Muscle layer of duodenum (tissue), 2 donors: ENCODE results near the gene VPS18.
A peak's percentile ranks its signal among the peaks of the same experiment; 100 is the strongest.

Experiments
- H3K27ac ChIP-seq: one replicate; pipeline ENCODE4 v1.7.0; 2013; ENCODE audit warnings: mild to moderate bottlenecking, low read length
- H3K27me3 ChIP-seq: one replicate; pipeline ENCODE4 v1.7.0; 2013; ENCODE audit warnings: low read depth, mild to moderate bottlenecking, control low read depth, low read length
- H3K36me3 ChIP-seq, 2 donors: one replicate each; pipeline ENCODE4 v1.7.0; 2013; ENCODE audit warnings: low read length in 2 of 2, control low read depth in 1 of 2, mild to moderate bottlenecking in 1 of 2; ENCODE audit not compliant: insufficient read depth in 2 of 2, control insufficient read depth in 1 of 2
- H3K4me1 ChIP-seq, 2 donors: one replicate each; pipeline ENCODE4 v1.7.0; 2013; ENCODE audit warnings: low read length in 2 of 2, mild to moderate bottlenecking in 2 of 2, control low read depth in 1 of 2, moderate library complexity in 1 of 2; ENCODE audit not compliant: insufficient read depth in 2 of 2, control insufficient read depth in 1 of 2
- H3K4me3 ChIP-seq, 2 donors: one replicate each; pipeline ENCODE4 v1.7.0; 2013; ENCODE audit warnings: low read length in 2 of 2, low read depth in 1 of 2, mild to moderate bottlenecking in 1 of 2
- H3K9me3 ChIP-seq, 2 donors: one replicate each; pipeline ENCODE4 v1.7.0; 2013; ENCODE audit warnings: low read length in 2 of 2, control low read depth in 1 of 2, mild to moderate bottlenecking in 1 of 2; ENCODE audit not compliant: control insufficient read depth in 1 of 2
- donor health status: healthy.

Gene VPS18, protein sequence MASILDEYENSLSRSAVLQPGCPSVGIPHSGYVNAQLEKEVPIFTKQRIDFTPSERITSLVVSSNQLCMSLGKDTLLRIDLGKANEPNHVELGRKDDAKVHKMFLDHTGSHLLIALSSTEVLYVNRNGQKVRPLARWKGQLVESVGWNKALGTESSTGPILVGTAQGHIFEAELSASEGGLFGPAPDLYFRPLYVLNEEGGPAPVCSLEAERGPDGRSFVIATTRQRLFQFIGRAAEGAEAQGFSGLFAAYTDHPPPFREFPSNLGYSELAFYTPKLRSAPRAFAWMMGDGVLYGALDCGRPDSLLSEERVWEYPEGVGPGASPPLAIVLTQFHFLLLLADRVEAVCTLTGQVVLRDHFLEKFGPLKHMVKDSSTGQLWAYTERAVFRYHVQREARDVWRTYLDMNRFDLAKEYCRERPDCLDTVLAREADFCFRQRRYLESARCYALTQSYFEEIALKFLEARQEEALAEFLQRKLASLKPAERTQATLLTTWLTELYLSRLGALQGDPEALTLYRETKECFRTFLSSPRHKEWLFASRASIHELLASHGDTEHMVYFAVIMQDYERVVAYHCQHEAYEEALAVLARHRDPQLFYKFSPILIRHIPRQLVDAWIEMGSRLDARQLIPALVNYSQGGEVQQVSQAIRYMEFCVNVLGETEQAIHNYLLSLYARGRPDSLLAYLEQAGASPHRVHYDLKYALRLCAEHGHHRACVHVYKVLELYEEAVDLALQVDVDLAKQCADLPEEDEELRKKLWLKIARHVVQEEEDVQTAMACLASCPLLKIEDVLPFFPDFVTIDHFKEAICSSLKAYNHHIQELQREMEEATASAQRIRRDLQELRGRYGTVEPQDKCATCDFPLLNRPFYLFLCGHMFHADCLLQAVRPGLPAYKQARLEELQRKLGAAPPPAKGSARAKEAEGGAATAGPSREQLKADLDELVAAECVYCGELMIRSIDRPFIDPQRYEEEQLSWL

DNA sequence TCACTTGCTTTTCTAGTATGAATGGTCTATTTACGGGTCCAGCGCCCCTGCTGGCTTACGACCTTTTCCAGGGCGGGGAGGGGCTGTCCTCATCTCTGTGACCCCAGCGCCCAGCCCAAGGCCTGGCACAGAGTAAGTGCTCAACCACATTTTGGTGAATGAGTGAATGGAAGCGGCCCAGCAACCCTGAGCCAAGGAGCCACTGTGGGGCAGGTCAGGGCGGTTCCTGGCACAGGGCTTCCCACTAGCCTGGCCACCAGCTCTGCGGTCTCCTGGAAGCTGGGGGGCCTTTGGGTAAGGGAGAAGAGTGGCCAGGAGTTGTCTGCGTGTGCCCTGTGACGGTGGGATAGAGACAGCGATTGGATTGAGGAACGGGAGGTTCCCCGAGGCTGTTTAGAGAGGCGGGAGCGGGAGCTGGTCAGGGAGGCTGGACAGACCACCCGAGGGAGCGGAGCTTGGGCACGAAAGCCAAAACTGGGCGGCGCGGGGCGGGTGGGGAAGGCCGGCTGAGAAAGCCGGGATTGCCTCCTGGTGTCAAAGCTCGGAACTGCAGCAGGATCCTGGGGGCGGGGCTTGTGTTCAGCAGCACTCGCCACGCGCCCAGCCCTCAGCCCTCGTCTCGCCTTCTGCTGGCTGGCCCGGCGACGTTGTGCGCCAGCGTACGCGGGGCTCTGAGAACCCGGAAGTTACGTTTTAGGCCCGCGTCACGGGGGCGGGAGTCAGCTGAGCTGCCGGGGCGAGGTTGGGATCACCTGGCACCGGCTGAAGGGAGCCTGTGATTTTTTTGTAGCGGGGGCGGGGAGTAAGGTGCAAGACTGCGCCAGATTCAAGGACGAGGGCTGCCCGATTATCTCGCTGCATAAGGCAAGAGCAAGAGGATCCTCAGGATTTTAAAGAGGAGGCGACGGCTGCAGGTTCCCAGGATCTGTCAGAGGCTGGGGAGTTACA lies at the start of gene VPS18:
Gene VPS18, plus strand, starts transcription at position 718 of the 948 bp plus-strand sequence. CDS start 319 bp downstream, outside the sequence.
- peaks cover 10 to 12% of the 10 kb centered on the region in 2 donors for H3K36me3 ChIP-seq
- peak within 1 kb of the TSS; percentile 88 to 95 for H3K4me3 ChIP-seq
- H3K27me3 ChIP-seq: no peaks in the 10 kb centered on the region
- H3K9me3 ChIP-seq: no peaks in the 10 kb centered on the region
- H3K4me1 ChIP-seq: peaks cover 10 to 19% of the 10 kb centered on the region in 2 donors
- H3K27ac ChIP-seq: peak within 1 kb of the TSS; percentile 89

DNA sequence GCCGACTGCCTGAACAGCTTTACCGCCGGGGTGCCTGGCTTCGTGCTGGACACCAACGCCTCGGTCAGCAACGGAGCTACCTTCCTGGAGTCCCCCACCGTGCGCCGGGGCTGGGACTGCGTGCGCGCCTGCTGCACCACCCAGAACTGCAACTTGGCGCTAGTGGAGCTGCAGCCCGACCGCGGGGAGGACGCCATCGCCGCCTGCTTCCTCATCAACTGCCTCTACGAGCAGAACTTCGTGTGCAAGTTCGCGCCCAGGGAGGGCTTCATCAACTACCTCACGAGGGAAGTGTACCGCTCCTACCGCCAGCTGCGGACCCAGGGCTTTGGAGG lies 49.6 kb upstream of the VPS18 start:
- Histone ChIP-seq H3K27me3 (no peaks in the 10 kb centered on the region), H3K9me3 (no peaks in the 10 kb centered on the region), H3K36me3 (no peaks in the 10 kb centered on the region), H3K4me1 (peaks cover 6 to 16% of the 10 kb centered on the region in 2 donors), H3K27ac (peak overlapping the region; percentile 86), H3K4me3 (peak overlapping the region; percentile 71 to 72)

DNA sequence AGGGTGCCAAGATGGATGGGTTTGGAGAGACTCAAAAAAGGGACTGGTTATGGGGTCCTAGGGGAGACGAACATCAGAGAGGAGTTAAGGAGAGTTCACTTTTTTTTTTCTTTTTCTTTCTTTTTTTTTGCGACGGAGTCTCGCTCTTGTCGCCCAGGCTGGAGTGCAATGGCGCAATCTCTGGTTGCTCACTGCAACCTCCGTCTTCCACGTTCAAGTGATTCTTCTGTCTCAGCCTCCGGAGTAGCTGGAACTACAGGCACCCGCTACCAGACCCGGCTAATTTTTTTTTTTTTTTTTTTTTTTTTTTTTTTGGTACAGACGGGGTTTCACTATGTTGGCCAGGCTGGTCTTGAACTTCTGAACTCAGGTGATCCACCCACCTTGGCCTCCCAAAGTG lies 49.2 kb upstream of the VPS18 start:
- Histone ChIP-seq H3K27ac (peak overlapping the region; percentile 86), H3K4me3 (peak overlapping the region; percentile 71 to 72), H3K4me1 (peaks cover 6 to 16% of the 10 kb centered on the region in 2 donors), H3K9me3 (no peaks in the 10 kb centered on the region), H3K27me3 (no peaks in the 10 kb centered on the region), H3K36me3 (no peaks in the 10 kb centered on the region)

DNA sequence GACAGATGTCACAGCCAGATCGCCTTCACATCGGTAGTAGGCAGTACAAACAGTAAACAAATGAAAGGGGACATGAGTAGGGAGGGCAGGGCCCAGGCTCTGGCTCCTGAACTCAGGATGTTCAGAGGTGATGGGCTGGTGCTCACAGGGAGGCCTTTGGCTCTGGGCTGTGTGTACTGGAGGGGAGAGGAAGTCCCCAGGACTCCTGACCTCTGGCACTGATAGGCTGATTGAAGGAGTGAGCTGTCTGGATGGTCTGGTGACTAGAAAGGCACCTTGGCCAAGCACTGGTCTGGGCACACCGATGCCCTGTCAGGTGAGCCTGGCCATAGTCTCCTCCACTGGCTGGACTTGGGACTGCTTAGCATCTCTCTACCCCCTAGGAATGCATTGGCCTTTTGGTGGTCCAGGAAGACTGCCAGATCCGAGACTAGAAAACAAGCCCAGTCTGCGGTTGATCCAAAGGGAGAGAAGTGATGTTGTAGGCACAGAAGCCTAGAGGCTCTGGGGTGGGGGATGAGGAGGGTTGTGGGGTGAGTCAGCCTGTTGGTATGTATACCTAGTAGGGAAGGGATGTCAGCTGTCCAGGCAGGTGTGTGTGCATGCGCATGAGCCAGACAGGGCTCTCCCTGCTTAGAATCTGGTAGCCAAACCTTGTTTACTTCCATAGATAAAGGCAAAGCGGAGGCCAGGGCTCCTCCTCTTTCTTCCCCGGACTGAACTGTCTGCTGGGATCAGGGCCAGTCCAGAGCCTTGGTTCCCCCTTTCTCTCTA lies 48.6 kb upstream of the VPS18 start:
- H3K4me3 ChIP-seq: peak overlapping the region in 1 of 2 donors; percentile 59
- H3K36me3 ChIP-seq: no peaks in the 10 kb centered on the region
- H3K9me3 ChIP-seq: no peaks in the 10 kb centered on the region
- peaks cover 6 to 16% of the 10 kb centered on the region in 2 donors for H3K4me1 ChIP-seq
- H3K27me3 ChIP-seq: no peaks in the 10 kb centered on the region
- H3K27ac ChIP-seq: peak overlapping the region; percentile 94

DNA sequence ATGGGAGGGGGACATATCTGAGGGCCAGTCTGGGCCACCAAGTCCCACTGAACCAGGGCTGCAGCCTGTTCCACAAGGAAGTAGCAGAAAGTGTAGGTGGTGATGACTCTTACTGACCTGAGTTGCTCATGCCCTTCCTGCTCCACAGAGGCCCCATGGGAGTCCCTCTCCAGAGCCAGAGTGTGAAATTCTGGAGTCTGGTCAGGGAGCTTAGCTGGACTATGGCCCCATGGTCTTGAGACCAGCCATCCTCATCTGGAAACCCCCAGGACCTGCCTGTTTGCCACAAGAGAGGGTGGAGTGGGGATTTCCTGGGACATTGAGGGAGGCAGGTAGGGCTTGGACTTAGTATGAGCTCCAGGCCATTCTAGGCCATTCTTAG lies 47.4 kb upstream of the VPS18 start:
- Histone ChIP-seq H3K9me3 (no peaks in the 10 kb centered on the region), H3K4me1 (peaks cover 6 to 16% of the 10 kb centered on the region in 2 donors), H3K4me3 (peak overlapping the region in 1 of 2 donors; percentile 50), H3K36me3 (no peaks in the 10 kb centered on the region), H3K27me3 (no peaks in the 10 kb centered on the region), H3K27ac (peak overlapping the region; percentile 94)

DNA sequence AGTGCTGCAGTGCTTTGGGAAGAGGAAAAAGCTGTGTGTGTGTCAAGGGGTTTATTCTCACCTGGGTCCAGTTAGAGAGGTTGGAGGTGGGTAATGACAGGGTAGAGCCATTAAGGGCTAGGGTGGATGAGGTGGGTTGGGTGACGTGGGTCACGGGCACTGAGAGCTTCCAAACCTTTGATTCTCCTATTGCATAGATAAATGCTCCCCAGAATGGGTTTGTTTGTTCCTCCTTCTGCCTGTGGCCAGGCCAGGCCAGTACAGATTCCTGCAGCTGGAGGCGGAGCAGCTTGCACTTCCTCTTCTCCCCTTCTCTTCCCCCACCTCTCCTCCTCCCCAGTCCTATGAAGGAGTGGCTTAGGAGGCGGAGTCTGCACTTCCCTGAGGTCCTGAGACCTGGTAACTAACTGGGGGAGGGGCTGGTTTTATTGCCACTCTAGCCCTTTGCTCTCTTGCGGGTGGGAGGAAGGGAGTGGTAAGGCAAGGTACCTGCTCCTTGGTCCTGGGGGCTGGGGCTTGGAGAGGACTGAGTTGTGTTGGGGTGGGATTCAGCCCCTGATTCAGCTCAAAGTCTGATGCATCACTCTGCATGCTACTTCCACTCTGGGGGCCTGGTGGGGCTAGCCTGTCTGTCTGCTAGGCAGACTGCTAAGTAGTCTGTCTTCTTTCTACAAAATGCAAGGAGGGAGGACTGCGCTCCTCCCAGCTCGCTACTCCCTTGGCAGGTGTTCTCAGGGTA lies 46.9 kb upstream of the VPS18 start:
- Histone ChIP-seq H3K9me3 (no peaks in the 10 kb centered on the region), H3K36me3 (no peaks in the 10 kb centered on the region), H3K27ac (peak overlapping the region; percentile 94), H3K4me3 (peak overlapping the region in 1 of 2 donors; percentile 50), H3K4me1 (peaks cover 6 to 16% of the 10 kb centered on the region in 2 donors), H3K27me3 (no peaks in the 10 kb centered on the region)

DNA sequence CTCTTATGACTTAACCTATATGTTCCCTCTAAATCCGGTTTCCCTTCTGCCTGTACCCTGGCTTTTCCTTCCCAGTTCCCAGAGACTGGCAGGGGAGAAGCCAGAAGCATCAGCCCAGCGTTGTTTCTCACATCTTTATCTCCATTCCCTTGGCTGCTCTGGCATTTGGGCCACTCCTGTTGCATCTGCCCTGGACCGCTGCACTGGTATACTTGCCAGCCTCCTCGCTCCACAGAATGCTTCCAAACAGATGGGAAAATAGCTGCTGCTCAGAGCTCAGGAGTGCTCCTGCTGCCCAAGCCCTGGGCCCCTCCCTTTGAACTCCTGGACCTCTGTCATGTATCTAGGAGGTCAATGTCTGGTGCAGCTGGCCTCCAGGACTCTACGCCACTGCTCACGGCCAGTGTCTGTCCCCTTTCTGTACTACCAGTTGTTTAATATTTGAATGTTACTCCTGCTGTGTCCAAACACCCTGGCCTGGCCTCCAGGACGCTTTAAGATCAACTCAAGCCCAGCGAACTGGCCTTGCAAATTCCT lies 43.6 kb upstream of the VPS18 start:
- Histone ChIP-seq H3K9me3 (no peaks in the 10 kb centered on the region), H3K27me3 (no peaks in the 10 kb centered on the region), H3K4me1 (peaks cover 0 to 6% of the 10 kb centered on the region in 2 donors), H3K4me3 (no peak overlapping the region), H3K27ac (no peak overlapping the region), H3K36me3 (peaks cover 0 to 4% of the 10 kb centered on the region in 2 donors)

DNA sequence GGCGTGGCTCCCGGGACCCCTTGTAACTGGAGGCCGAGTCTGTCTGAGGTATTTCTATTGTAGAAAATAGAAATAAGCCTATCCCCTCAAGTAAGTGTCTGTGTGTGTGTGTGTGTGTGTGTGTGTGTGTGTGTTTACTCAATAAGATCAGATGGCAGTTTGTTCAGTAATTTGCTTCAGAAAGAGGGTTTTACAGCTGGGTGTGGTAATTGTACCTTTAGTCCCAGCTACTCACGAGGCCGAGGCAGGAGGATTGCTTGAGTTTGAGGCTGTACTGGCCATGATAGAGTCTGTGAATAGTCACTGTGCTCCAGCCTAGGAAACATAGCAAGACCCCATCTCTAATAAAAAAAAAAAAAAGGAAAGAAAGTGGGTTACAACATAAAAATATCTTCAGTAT lies 41.7 kb upstream of the VPS18 start:
- peaks cover 0 to 4% of the 10 kb centered on the region in 2 donors for H3K36me3 ChIP-seq
- H3K9me3 ChIP-seq: no peaks in the 10 kb centered on the region
- no peak overlapping the region for H3K27ac ChIP-seq
- no peaks in the 10 kb centered on the region for H3K4me1 ChIP-seq
- H3K27me3 ChIP-seq: no peaks in the 10 kb centered on the region
- no peak overlapping the region for H3K4me3 ChIP-seq

DNA sequence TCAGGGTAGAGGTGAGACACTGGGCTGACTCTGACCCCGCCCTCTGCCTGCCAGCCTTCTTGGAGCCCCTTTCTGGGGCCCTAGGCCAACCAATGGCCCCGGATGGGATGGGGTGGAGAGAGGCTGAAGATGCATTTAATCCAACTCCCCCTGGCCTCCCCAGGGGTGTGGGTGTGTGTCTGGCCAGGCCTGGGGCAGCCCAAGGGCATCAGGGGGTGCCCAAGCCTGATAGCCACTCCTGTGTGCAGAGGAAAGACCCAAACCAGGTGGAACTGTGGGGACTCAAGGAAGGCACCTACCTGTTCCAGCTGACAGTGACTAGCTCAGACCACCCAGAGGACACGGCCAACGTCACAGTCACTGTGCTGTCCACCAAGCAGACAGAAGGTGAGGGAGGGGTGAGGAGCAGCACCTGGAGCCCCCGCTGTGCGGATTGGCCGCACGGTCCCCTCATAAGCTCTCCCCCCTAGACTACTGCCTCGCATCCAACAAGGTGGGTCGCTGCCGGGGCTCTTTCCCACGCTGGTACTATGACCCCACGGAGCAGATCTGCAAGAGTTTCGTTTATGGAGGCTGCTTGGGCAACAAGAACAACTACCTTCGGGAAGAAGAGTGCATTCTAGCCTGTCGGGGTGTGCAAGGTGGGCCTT lies 40.9 kb upstream of the VPS18 start:
- no peak overlapping the region for H3K27ac ChIP-seq
- H3K4me1 ChIP-seq: no peaks in the 10 kb centered on the region
- H3K27me3 ChIP-seq: no peaks in the 10 kb centered on the region
- H3K4me3 ChIP-seq: no peak overlapping the region
- no peaks in the 10 kb centered on the region for H3K9me3 ChIP-seq
- H3K36me3 ChIP-seq: peaks cover 0 to 4% of the 10 kb centered on the region in 2 donors
